GM18907 (cell line): ENCODE results near the gene DGKQ.
"Not testable (repeated sequence)": the region's sequence is repeated elsewhere in the genome, so short reads cannot be mapped to it uniquely, and the experiment has no call there.

ENCODE experiments used
- ATAC-seq: cut with Tn5 transposase; IDR thresholded peaks from one replicate; pipeline ENCODE4 v1.9.1; 2021; ENCODE audit warnings: mild to moderate bottlenecking, moderate library complexity; ENCODE audit not compliant: unreplicated experiment

The DGKQ gene

DNA sequence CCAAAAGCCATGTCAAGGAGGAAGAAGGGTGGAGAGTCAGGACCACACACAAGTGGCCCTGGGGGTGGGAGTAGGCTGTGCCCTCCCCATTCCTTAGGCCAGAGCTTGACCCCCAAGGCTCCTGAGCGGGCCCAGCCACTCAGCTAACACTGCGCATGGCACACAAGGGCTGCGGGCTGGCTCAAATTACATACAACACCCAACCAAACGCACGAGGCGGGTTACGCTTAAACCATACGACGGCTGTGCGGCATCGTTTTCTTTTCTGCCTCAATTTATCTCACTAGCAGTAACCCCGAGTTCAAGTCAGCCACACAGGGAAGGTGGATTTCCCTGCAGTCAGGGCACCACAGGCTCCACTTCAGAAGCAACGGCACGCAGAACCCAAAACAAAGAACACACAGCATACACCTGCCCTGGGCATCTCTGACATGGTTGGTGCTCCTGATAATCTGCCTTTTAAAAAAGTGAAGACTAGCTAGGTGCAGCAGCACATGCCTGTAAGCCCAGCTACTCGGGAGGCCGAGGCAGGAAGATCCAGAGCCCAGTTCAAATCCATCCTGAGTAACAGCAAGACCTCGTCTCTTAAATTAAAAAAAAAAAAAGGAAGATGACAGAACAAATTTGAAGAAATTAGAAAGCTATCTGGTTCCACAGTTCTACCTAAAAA lies 44.1 kb downstream of the DGKQ start:
- ATAC-seq, result no peak

DNA sequence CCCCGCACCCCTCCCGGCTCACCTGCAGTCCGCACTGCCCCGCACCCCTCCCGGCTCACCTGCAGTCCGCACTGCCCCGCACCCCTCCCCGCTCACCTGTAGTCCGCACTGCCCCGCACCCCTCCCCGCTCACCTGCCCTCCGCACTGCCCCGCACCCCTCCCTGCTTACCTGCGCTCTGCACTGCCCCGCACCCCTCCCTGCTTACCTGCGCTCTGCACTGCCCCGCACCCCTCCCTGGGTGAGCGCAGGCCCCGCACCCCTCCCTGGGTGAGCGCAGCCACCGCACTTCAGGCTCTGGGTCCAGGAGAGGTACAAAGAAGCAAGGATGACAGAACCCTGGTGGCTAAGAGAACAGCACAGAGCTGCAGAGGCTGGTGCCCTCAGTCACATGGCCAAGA lies 45.8 kb downstream of the DGKQ start:
- not testable (repeated sequence) for ATAC-seq

- ATAC-seq, result no peak
Measured at GRCh38 chr4:926538-926937, 46.8 kb downstream of the DGKQ start.

GRCh38 chr4:925771-926500 lies 47.4 kb downstream of the DGKQ start:
- no peak for ATAC-seq

- ATAC-seq, result no peak
Measured at GRCh38 chr4:925171-925570, 48.2 kb downstream of the DGKQ start.

DNA sequence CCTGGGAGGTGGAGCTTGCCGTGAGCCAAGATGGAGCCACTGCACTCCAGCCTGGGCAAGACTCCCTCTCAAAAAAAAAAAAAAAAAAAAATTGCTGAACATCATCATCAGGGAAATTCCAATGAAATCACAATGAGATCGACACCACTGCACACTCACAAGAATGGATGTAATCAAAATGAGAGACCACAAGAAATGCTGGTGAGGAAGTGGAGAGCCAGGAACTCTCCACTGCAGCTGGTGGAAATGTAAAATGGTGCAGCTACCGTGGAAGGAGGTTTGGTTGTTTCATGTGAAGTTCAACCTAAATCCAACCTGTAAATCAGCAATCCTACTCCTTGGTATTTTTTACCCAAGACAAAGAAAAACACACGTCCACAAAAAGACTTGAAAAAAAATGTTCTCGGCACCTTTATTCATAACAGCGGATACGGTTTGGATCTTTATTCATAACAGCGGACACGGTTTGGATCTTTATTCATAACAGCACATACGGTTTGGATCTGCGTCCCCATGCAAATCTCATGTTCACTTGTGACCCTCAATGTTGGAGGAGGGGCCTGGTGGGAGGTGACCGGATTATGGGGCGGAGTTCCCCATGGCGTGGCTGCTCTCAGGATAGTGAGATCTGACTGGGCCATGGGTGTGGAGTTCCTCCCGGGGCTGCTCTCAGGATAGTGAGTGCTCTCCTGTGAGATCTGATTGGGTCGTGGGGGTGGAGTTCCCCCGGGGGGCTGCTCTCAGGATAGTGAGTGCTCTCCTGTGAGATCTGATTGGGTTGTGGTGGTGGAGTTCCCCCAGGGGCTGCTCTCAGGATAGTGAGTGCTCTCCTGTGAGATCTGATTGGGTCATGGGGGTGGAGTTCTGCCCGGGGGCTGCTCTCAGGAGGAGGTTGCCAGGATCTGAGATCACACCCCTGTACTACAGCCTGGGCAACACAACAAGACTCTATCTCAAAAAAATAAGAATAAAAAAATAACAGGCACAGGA lies 49.0 kb downstream of the DGKQ start:
- ATAC-seq, result peak; percentile 40

GRCh38 chr4:921830-922331 lies 51.5 kb downstream of the DGKQ start:
- ATAC-seq, result peak; percentile 51

DNA sequence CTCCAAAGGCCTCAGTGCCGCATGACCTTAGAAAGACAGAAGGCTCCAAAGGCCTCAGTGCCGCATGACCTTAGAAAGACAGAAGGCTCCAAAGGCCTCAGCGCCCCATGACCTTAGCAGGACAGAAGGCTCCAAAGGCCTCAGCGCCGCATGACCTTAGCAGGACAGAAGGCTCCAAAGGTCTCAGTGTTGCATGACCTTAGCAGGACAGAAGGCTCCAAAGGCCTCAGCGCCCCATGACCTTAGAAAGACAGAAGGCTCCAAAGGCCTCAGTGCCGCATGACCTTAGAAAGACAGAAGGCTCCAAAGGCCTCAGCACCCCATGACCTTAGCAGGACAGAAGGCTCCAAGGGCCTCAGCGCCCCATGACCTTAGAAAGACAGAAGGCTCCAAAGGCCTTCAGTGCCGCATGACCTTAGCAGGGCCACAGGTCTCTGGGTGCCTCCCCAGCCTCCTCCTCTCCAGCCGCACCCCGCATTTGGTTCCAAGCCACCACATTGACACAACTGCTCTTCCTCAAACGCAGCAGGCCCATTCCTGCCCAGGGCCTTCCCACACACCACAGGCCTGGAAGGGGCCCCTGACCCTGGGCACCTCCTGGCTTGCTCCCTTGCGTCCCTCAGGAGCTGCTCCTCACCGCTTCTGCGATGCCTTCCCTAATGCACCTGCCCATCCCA lies 54.2 kb downstream of the DGKQ start:
- ATAC-seq, result not testable (repeated sequence)

GRCh38 chr4:918591-918990 lies 54.8 kb downstream of the DGKQ start:
- not testable (repeated sequence) for ATAC-seq

DNA sequence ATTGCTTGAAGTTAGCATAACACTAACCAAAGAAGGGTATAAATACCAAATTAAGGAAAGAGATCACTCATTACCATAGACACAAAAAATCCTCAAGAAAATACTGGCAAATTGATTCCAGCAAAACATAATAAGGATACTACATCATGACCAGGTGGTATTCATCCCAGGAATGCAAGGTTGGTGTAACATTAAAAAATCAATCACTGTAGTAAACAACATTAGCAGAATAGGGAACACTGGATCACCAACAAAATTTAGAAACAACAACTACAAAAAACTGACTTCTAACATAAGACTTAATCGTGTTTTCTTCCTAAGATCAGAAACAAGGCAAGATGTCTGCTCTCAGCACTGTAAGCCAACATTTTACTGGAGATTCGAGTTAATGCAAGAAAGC lies 55.4 kb downstream of the DGKQ start:
- no peak for ATAC-seq

GRCh38 chr4:917466-917865 lies 55.9 kb downstream of the DGKQ start:
- ATAC-seq, result no peak

DNA sequence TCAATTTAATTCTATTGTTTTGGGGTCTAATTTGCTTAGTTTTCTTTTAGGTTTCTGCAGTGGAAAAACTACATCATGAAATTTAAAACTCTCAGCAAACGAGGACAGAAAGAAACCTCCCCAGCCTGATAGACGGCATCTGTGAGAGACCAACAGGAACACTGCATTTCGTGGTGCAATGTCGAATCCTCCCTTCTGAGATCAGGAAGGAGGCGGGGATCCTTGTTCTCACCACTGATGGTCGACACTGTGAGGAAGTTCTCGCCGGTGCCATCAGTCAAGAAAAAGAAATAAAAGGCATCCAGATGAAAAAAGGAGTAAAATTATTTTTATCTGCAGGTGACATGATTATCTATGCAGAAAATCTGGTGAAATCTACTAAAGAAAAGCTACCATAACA lies 57.8 kb downstream of the DGKQ start:
- no peak for ATAC-seq

GRCh38 chr4:915041-915474 lies 58.3 kb downstream of the DGKQ start:
- no peak for ATAC-seq

DNA sequence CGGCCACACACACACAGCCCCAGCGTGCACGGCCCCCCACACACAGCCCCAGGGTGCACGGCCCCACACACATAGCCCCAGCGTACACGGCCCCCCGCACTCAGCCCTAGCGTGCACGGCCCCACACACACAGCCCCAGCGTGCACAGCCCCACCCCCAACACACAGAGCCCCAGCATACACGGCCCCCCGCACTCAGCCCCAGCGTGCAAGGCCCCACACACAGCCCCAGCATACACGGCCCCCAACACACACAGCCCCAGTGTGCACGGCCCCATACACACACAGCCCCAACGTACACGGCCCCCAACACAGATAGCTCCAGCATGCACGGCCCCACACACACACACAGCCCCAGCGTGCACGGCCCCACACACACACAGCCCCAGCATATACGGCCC lies 58.8 kb downstream of the DGKQ start:
- ATAC-seq, result no peak

- no peak for ATAC-seq
Measured at GRCh38 chr4:913280-913618, 60.1 kb downstream of the DGKQ start.

GRCh38 chr4:912548-913279 lies 60.7 kb downstream of the DGKQ start:
- no peak for ATAC-seq

DNA sequence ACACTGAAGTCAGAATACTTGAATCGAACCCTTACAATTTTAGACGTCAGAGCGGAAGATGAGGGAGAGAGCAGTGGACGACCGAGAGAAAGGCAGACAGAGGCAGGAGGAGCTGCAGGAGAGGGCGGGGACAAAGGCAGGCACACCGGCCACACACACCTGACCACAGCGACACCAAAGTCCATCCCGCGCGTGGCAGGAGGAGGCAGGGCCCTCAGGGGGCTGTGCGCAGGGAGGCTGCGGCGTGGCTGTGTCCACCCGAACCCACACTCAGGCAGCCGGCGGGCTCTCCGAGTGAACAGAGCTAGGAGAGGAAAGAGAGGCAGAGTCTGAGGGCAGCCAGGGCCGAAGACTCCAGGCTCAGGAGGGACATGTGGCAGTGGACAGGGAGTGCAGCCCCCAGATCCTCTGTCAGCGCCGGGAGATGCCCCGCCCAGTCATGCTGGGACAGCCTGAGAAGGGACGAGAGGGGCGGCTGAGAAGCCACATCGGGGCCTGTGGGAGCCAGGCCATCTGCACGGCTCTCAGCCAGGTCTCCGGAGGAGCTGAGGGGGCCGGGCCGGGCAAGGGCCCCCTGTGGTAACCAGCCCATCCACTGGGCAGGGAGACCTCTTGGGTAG lies 61.4 kb downstream of the DGKQ start:
- no peak for ATAC-seq

GRCh38 chr4:911221-911751 lies 62.1 kb downstream of the DGKQ start:
- ATAC-seq, result no peak

- no peak for ATAC-seq
Measured at GRCh38 chr4:910366-911091, 62.8 kb downstream of the DGKQ start.
